ENCODE measurements around the gene GALNT9. TPM values are rescaled to one million over a fixed set of nuclear protein-coding genes. Genes with fewer than 3 reads are reported as not detected.

The GALNT9 gene
- total and polyA plus RNA-seq, 3 experiments from 2014 or later: 0.18 TPM; not detected in 2

GRCh38 chr12:132205271-132206045 lies 123.9 kb downstream of the GALNT9 start:
- Histone ChIP-seq H3K36me3 (ENCODE audit: insufficient read depth, low read length) (no peaks in the 10 kb centered on the region), H3K27me3 (ENCODE audit: insufficient read depth, low read length, poor library complexity, severe bottlenecking) (peaks cover 20% of the 10 kb centered on the region), H3K27ac (ENCODE audit: low read depth, low read length) (no peak overlapping the region), H3K4me3 (ENCODE audit: low read length) (no peak overlapping the region), H3K4me1 (ENCODE audit: insufficient read depth, low read length) (no peaks in the 10 kb centered on the region), H3K9me3 (ENCODE audit: low read length) (no peaks in the 10 kb centered on the region)
- H3K36me3 Mint-ChIP-seq: no peaks in the 10 kb centered on the region
- peaks cover 0 to 4% (median 0%) of the 10 kb centered on the region in 5 donors for H3K9me3 Mint-ChIP-seq
- H3K4me1 Mint-ChIP-seq: peaks cover 0 to 16% (median 0%) of the 10 kb centered on the region in 3 donors
- peak overlapping the region in 1 of 7 donors; percentile 59 for H3K4me3 Mint-ChIP-seq
- no peak overlapping the region for H3K27ac Mint-ChIP-seq
- DNase-seq: no peak
- peaks cover 31 to 36% of the 10 kb centered on the region in 2 donors for H3K27me3 Mint-ChIP-seq
- ChIA-PET POLR2A (no interaction called here), CTCF (interaction anchor here (1.7 kb wide), 1 partner anchor 52 kb away, joined by 3 read pairs; no protein-coding TSS in a partner anchor)

- Histone ChIP-seq H3K27me3 (ENCODE audit: insufficient read depth, low read length, poor library complexity, severe bottlenecking) (peaks cover 20% of the 10 kb centered on the region), H3K27ac (ENCODE audit: low read depth, low read length) (no peak overlapping the region), H3K36me3 (ENCODE audit: insufficient read depth, low read length) (no peaks in the 10 kb centered on the region), H3K9me3 (ENCODE audit: low read length) (no peaks in the 10 kb centered on the region), H3K4me1 (ENCODE audit: insufficient read depth, low read length) (no peaks in the 10 kb centered on the region), H3K4me3 (ENCODE audit: low read length) (no peak overlapping the region)
- DNase-seq: no peak
- peak overlapping the region in 1 of 8 donors; percentile 85 for H3K27ac Mint-ChIP-seq
- CTCF ChIA-PET: no interaction called here
- no peak overlapping the region for H3K4me3 Mint-ChIP-seq
- H3K36me3 Mint-ChIP-seq: no peaks in the 10 kb centered on the region
- H3K27me3 Mint-ChIP-seq: peaks cover 31 to 36% of the 10 kb centered on the region in 2 donors
- POLR2A ChIA-PET: no interaction called here
- peaks cover 0 to 16% (median 0%) of the 10 kb centered on the region in 3 donors for H3K4me1 Mint-ChIP-seq
- peaks cover 0 to 4% (median 0%) of the 10 kb centered on the region in 5 donors for H3K9me3 Mint-ChIP-seq
Observed at GRCh38 chr12:132204793-132205270, 124.6 kb downstream of the GALNT9 start.

GRCh38 chr12:132204063-132204792 lies 125.2 kb downstream of the GALNT9 start:
- Histone ChIP-seq H3K36me3 (ENCODE audit: insufficient read depth, low read length) (no peaks in the 10 kb centered on the region), H3K27me3 (ENCODE audit: insufficient read depth, low read length, poor library complexity, severe bottlenecking) (peaks cover 20% of the 10 kb centered on the region), H3K9me3 (ENCODE audit: low read length) (no peaks in the 10 kb centered on the region), H3K27ac (ENCODE audit: low read depth, low read length) (no peak overlapping the region), H3K4me3 (ENCODE audit: low read length) (no peak overlapping the region), H3K4me1 (ENCODE audit: insufficient read depth, low read length) (no peaks in the 10 kb centered on the region)
- Mint-ChIP-seq H3K9me3 (peaks cover 0 to 4% (median 0%) of the 10 kb centered on the region in 5 donors), H3K27ac (peak overlapping the region in 2 of 8 donors; percentile 17 to 86), H3K4me1 (peaks cover 0 to 16% (median 0%) of the 10 kb centered on the region in 3 donors), H3K4me3 (no peak overlapping the region), H3K27me3 (peaks cover 31 to 36% of the 10 kb centered on the region in 2 donors), H3K36me3 (no peaks in the 10 kb centered on the region)
- POLR2A ChIA-PET: no interaction called here
- CTCF ChIA-PET: no interaction called here
- DNase-seq: no peak

DNA sequence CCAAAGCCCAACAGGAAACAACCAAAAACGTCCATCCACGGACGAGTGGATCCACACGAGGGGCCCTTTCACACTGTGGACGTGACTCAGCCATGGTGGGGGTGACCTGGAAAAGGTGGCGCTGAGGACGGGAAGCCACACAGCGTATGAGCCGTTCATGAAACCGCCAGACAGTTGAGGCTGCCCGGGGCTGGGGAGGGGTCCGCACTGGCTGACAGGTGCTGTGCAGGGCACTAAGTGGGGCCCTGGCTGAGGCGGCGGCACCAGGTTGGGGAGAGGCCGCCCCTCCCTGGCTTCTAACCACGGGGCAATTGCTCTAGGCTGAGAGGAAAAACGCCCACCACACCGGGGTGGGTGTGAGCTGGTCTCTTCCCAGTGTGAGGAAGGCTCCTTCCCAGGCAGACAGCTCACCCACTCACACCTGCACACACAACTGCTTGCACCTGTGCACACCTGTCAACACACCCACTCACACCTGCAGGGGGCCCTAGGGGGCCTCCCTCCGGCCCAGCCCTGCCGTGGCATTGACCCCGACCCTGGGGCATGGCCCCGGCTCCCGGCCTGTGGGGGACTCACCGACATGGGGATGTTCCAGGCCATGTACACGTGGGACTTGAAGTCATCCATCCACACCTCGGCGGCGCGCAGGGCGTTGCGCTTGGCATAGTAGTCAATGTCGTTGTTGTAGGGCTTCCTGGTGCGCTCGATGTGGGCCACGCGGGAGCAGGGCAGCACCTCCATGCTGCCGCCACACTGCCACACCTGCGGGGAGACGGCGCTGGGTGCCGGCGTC lies 126.3 kb downstream of the GALNT9 start:
- Histone ChIP-seq H3K36me3 (ENCODE audit: insufficient read depth, low read length) (no peaks in the 10 kb centered on the region), H3K27ac (ENCODE audit: low read depth, low read length) (no peak overlapping the region), H3K4me3 (ENCODE audit: low read length) (no peak overlapping the region), H3K4me1 (ENCODE audit: insufficient read depth, low read length) (no peaks in the 10 kb centered on the region), H3K27me3 (ENCODE audit: insufficient read depth, low read length, poor library complexity, severe bottlenecking) (peaks cover 20% of the 10 kb centered on the region), H3K9me3 (ENCODE audit: low read length) (no peaks in the 10 kb centered on the region)
- Mint-ChIP-seq H3K4me3 (no peak overlapping the region), H3K27me3 (peaks cover 31 to 36% of the 10 kb centered on the region in 2 donors), H3K27ac (no peak overlapping the region), H3K36me3 (no peaks in the 10 kb centered on the region), H3K4me1 (peaks cover 0 to 16% (median 0%) of the 10 kb centered on the region in 3 donors), H3K9me3 (peaks cover 0 to 4% (median 0%) of the 10 kb centered on the region in 5 donors)
- ChIA-PET CTCF (no interaction called here), POLR2A (no interaction called here)
- no peak for DNase-seq

DNA sequence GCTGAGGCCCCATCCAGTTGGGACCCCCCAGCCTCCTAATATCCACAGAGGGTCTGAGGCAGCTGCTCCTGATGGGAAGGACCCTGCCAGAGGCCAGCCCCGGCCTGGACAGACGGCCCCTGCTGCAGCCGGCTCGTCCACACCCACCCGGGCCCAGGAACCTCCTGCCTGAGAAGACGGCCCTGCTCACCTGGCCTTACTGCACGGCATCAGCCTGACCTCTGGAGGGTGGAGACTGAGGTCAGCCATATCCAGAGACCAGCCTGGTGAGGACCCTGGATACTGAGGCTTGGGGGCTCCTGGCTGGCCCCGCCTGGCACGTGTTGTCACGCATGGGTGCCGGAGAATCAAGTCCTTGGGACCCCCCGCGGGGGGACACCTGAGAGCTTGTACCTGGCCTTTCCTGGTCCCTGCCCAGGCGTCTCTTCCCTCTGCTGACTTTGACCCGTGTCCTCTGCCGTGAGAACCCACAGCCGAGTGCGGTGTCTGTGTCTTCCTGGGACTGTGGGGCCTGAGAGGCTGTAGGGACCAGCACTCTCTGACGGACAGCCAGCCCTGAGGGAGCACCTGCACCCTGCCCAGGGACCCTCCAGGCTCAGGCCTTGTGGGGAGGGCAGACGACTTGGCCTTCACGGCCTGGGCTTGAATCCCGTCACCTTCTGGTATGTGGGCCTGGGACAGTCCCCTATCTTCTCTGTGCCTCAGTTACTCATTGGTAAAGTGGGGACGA lies 127.8 kb downstream of the GALNT9 start:
- H3K9me3 Mint-ChIP-seq: no peaks in the 10 kb centered on the region
- CTCF ChIA-PET: no interaction called here
- peaks cover 29 to 31% of the 10 kb centered on the region in 2 donors for H3K27me3 Mint-ChIP-seq
- POLR2A ChIA-PET: no interaction called here
- H3K4me1 Mint-ChIP-seq: peaks cover 0 to 16% (median 0%) of the 10 kb centered on the region in 3 donors
- Histone ChIP-seq H3K4me3 (ENCODE audit: low read length) (no peak overlapping the region), H3K27me3 (ENCODE audit: insufficient read depth, low read length, poor library complexity, severe bottlenecking) (peaks cover 20% of the 10 kb centered on the region), H3K27ac (ENCODE audit: low read depth, low read length) (no peak overlapping the region), H3K4me1 (ENCODE audit: insufficient read depth, low read length) (no peaks in the 10 kb centered on the region), H3K9me3 (ENCODE audit: low read length) (no peaks in the 10 kb centered on the region), H3K36me3 (ENCODE audit: insufficient read depth, low read length) (no peaks in the 10 kb centered on the region)
- H3K4me3 Mint-ChIP-seq: no peak overlapping the region
- no peak for DNase-seq
- no peaks in the 10 kb centered on the region for H3K36me3 Mint-ChIP-seq
- no peak overlapping the region for H3K27ac Mint-ChIP-seq

DNA sequence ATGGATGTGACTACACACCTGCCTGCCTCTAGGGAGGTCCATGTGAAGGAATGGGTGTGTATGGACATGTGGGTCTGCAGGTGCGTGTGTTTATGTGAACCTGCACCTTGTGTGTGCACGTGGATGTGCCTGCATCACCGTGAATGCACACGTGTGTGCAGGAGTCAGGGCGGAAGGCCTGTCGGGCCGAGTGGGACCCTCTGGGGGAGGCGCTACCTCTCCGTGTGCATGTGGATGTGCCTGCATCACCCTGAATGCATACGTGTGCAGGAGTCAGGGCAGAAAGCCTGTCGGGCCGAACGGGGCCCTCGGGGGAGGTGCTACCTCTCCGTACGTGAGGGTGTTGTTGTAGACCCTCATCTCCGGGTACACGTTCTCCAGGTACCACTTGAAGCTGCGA lies 128.6 kb downstream of the GALNT9 start:
- H3K27ac Mint-ChIP-seq: no peak overlapping the region
- POLR2A ChIA-PET: no interaction called here
- H3K4me3 ChIP-seq (ENCODE audit: low read length): no peak overlapping the region
- CTCF ChIA-PET: no interaction called here
- H3K36me3 ChIP-seq (ENCODE audit: insufficient read depth, low read length): no peaks in the 10 kb centered on the region
- no peak overlapping the region for H3K27ac ChIP-seq (ENCODE audit: low read depth, low read length)
- no peaks in the 10 kb centered on the region for H3K4me1 ChIP-seq (ENCODE audit: insufficient read depth, low read length)
- H3K36me3 Mint-ChIP-seq: no peaks in the 10 kb centered on the region
- H3K27me3 Mint-ChIP-seq: peaks cover 23 to 28% of the 10 kb centered on the region in 2 donors
- H3K9me3 ChIP-seq (ENCODE audit: low read length): no peaks in the 10 kb centered on the region
- no peak for DNase-seq
- H3K9me3 Mint-ChIP-seq: no peaks in the 10 kb centered on the region
- H3K4me3 Mint-ChIP-seq: no peak overlapping the region
- peaks cover 17% of the 10 kb centered on the region for H3K27me3 ChIP-seq (ENCODE audit: insufficient read depth, low read length, poor library complexity, severe bottlenecking)
- H3K4me1 Mint-ChIP-seq: peaks cover 0 to 16% (median 0%) of the 10 kb centered on the region in 3 donors

DNA sequence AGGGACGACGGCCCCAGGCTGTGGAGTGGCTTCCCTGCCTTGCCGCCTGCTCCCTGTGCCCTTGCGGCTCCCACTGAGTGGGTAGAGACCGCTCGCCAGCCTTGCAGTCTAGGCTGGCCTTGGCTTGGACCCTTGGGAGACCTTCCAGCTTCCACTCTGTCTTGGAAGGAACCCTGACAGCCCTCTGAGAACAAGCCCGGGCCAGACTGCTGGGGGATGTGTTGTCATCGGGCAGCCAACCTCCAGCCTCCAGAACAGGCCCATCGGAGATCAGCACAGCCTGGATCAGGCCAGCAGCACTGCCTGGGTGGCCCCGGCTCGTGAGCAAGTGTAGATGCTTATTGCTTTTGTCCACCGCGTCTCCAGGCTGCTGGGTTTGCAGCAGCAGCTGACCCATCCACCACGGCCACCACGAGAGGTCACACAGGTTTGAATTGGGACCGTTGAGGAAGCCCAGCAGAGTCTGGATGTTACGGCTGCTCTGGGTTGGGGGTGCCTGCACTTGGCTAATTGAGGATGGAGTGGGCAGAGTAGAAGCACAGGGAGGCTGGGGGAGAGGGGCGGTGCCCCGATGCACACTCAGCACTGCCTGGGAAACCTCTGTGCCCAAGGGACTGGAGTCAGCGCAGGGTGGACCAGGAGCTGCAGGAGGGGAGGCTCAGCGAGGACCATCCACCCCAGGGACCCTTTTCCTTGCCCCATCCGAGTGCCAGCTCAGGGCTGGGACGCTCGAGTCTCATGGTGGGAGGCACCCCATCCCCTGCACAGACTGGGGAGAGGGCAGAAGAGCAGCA lies 129.7 kb downstream of the GALNT9 start:
- no peak overlapping the region for H3K4me3 ChIP-seq (ENCODE audit: low read length)
- H3K36me3 ChIP-seq (ENCODE audit: insufficient read depth, low read length): no peaks in the 10 kb centered on the region
- H3K4me3 Mint-ChIP-seq: no peak overlapping the region
- H3K4me1 ChIP-seq (ENCODE audit: insufficient read depth, low read length): no peaks in the 10 kb centered on the region
- no peaks in the 10 kb centered on the region for H3K9me3 Mint-ChIP-seq
- H3K4me1 Mint-ChIP-seq: peaks cover 0 to 9% (median 0%) of the 10 kb centered on the region in 3 donors
- H3K27ac ChIP-seq (ENCODE audit: low read depth, low read length): no peak overlapping the region
- ChIA-PET POLR2A (no interaction called here), CTCF (no interaction called here)
- no peaks in the 10 kb centered on the region for H3K9me3 ChIP-seq (ENCODE audit: low read length)
- no peaks in the 10 kb centered on the region for H3K36me3 Mint-ChIP-seq
- H3K27me3 ChIP-seq (ENCODE audit: insufficient read depth, low read length, poor library complexity, severe bottlenecking): peaks cover 7% of the 10 kb centered on the region
- no peak overlapping the region for H3K27ac Mint-ChIP-seq
- peaks cover 14 to 17% of the 10 kb centered on the region in 2 donors for H3K27me3 Mint-ChIP-seq
- no peak for DNase-seq
